Measurements from ENCODE around the gene SESN2. TPM values are rescaled to one million over a fixed set of nuclear protein-coding genes. Genes with fewer than 3 reads are reported as not detected.
A peak's percentile ranks its signal among the peaks of the same experiment; 100 is the strongest.

Gene SESN2
- total and polyA plus RNA-seq, 7 donors, result 8.1 to 34.9 (median 12.4) TPM

GRCh38 chr1:28313702-28314546 lies 54.6 kb downstream of the SESN2 start:
- Histone ChIP-seq H3K27me3 (ENCODE audit: insufficient read depth in 3 of 3, low read length in 2 of 3) (peaks cover 0 to 4% (median 0%) of the 10 kb centered on the region in 3 donors), H3K4me3 (no peak overlapping the region), H3K27ac (no peak overlapping the region), H3K9me3 (no peaks in the 10 kb centered on the region), H3K36me3 (ENCODE audit: insufficient read depth in 1 of 2, low read depth in 1 of 2) (no peaks in the 10 kb centered on the region), H3K4me1 (no peaks in the 10 kb centered on the region)
- TF ChIP-seq, protein P1, sequence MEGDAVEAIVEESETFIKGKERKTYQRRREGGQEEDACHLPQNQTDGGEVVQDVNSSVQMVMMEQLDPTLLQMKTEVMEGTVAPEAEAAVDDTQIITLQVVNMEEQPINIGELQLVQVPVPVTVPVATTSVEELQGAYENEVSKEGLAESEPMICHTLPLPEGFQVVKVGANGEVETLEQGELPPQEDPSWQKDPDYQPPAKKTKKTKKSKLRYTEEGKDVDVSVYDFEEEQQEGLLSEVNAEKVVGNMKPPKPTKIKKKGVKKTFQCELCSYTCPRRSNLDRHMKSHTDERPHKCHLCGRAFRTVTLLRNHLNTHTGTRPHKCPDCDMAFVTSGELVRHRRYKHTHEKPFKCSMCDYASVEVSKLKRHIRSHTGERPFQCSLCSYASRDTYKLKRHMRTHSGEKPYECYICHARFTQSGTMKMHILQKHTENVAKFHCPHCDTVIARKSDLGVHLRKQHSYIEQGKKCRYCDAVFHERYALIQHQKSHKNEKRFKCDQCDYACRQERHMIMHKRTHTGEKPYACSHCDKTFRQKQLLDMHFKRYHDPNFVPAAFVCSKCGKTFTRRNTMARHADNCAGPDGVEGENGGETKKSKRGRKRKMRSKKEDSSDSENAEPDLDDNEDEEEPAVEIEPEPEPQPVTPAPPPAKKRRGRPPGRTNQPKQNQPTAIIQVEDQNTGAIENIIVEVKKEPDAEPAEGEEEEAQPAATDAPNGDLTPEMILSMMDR (IDR thresholded peaks at IDR 0.05), result no peak
- intact Hi-C loops (cut with DNase I), result no loop called here
- 71 to 77% (median 75%) methylated on average over 6 of the region's 6 CpGs for WGBS, 3 donors
- peak in 3 of 4 donors; percentile 71 to 73 (median 71) for ATAC-seq
- DNase-seq, result peak; percentile 56 to 70

- H3K4me1 ChIP-seq, result no peaks in the 10 kb centered on the region
- no peaks in the 10 kb centered on the region for H3K36me3 ChIP-seq (ENCODE audit: insufficient read depth in 1 of 2, low read depth in 1 of 2)
- H3K9me3 ChIP-seq, result no peaks in the 10 kb centered on the region
- H3K27me3 ChIP-seq (ENCODE audit: insufficient read depth in 3 of 3, low read length in 2 of 3), result peaks cover 0 to 4% (median 0%) of the 10 kb centered on the region in 3 donors
- intact Hi-C loops (cut with DNase I), result no loop called here
- TF ChIP-seq, protein P1 (IDR thresholded peaks at IDR 0.05), result no peak
- no peak overlapping the region for H3K4me3 ChIP-seq
- DNase-seq (no peak), ATAC-seq (no peak)
- WGBS, 3 donors, result 74 to 82% (median 77%) methylated on average over 8 of the region's 8 CpGs
- no peak overlapping the region for H3K27ac ChIP-seq
Observed at GRCh38 chr1:28314547-28314941, 55.2 kb downstream of the SESN2 start.

GRCh38 chr1:28317014-28317413 lies 57.7 kb downstream of the SESN2 start:
- TF ChIP-seq, protein P1 (IDR thresholded peaks at IDR 0.05), result no peak
- no peaks in the 10 kb centered on the region for H3K4me1 ChIP-seq
- H3K9me3 ChIP-seq, result no peaks in the 10 kb centered on the region
- intact Hi-C loops (cut with DNase I), result no loop called here
- no peaks in the 10 kb centered on the region for H3K36me3 ChIP-seq (ENCODE audit: insufficient read depth in 1 of 2, low read depth in 1 of 2)
- H3K4me3 ChIP-seq, result no peak overlapping the region
- peaks cover 0 to 4% (median 0%) of the 10 kb centered on the region in 3 donors for H3K27me3 ChIP-seq (ENCODE audit: insufficient read depth in 3 of 3, low read length in 2 of 3)
- no peak overlapping the region for H3K27ac ChIP-seq
- DNase-seq, result no peak
- 69 to 81% (median 71%) methylated on average over 7 of the region's 7 CpGs for WGBS, 3 donors
- no peak for ATAC-seq

GRCh38 chr1:28322194-28322593 lies 62.9 kb downstream of the SESN2 start:
- H3K27ac ChIP-seq, result no peak overlapping the region
- H3K27me3 ChIP-seq (ENCODE audit: insufficient read depth in 3 of 3, low read length in 2 of 3), result peaks cover 0 to 1% (median 0%) of the 10 kb centered on the region in 3 donors
- no peaks in the 10 kb centered on the region for H3K4me1 ChIP-seq
- intact Hi-C loops (cut with DNase I), result no loop called here
- H3K4me3 ChIP-seq, result no peak overlapping the region
- TF ChIP-seq, protein P1 (IDR thresholded peaks at IDR 0.05), result no peak
- 61 to 73% (median 71%) methylated on average over 3 of the region's 3 CpGs for WGBS, 3 donors
- DNase-seq (no peak), ATAC-seq (no peak)
- no peaks in the 10 kb centered on the region for H3K9me3 ChIP-seq
- no peaks in the 10 kb centered on the region for H3K36me3 ChIP-seq (ENCODE audit: insufficient read depth in 1 of 2, low read depth in 1 of 2)
